ENCODE data around the gene CDC42EP5.
"Not testable (repeated sequence)": the region's sequence is repeated elsewhere in the genome, so short reads cannot be mapped to it uniquely, and the experiment has no call there.

CDC42EP5 gene

GRCh38 chr19:54448040-54448773 is 24.9 kb downstream of the CDC42EP5 start:
- peak; percentile 33 for DNase-seq (ENCODE audit: low read depth)

DNA sequence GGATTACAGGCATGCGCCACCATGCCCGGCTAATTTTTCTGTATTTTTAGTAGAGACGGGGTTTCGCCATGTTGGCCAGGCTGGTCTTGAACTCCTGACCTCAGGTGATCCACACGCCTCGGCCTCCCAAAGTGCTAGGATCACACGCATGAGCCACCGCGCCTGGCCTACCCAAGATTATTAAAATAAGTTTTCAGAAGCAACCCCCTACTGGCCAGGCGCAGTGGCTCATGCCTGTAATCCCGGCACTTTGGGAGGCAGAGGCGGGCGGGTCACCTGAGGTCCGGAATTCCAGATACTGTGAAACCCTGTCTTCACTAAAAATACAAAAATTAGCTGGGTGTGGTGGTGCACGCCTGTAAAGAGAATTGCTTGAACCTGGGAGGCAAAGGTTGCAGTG is 26.7 kb downstream of the CDC42EP5 start:
- not testable (repeated sequence) for DNase-seq (ENCODE audit: low read depth)

- no peak for DNase-seq (ENCODE audit: low read depth)
Measured at GRCh38 chr19:54444737-54445136, 28.4 kb downstream of the CDC42EP5 start.

DNA sequence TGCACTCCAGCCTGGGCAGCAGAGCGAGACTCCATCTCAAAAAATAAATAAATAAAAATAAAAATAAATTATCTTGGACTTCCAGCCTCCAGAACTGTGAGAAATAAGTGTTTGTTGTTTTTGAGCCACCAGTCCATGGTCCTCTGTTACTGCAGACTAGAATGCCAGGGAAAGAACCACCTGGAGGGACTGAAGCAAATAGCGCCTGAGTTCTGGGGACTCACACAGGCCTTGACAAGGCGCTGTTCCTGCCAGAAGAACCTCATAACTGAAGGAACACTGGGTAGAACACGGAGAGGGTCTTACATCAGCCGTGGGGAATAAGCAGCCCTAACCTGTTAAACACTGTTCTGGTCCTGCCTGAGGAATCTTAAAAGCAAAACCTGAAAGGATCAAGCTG is 32.5 kb downstream of the CDC42EP5 start:
- no peak for DNase-seq (ENCODE audit: low read depth)

- no peak for DNase-seq (ENCODE audit: low read depth)
Measured at GRCh38 chr19:54439174-54439851, 33.8 kb downstream of the CDC42EP5 start.

- no peak for DNase-seq (ENCODE audit: low read depth)
Measured at GRCh38 chr19:54436628-54437252, 36.4 kb downstream of the CDC42EP5 start.

DNA sequence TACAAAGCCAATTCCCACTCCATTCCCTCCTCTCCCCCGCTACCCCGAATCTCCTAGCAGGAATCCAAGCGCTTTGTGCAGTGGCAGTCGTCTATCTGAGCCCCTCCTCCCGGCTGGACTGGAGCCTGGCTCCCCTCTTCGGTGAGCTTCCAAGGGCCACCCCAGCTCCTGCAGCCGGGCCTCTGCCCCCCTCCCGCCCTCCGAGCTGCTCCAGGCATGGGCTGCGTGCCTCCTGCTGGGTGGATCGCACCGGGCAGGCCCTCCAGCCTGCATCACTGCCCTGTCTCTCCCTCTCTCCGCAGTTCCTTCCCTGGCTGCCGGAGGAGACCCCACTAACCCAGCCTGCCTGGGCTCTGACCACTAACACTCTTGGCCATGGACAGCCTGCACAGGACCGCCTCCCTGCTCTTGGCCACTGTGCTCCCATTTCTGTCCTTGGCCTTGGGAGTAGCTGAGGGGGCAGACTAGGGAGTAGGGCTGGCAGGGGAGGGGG is 37.0 kb downstream of the CDC42EP5 start:
- DNase-seq (ENCODE audit: low read depth), result no peak

DNA sequence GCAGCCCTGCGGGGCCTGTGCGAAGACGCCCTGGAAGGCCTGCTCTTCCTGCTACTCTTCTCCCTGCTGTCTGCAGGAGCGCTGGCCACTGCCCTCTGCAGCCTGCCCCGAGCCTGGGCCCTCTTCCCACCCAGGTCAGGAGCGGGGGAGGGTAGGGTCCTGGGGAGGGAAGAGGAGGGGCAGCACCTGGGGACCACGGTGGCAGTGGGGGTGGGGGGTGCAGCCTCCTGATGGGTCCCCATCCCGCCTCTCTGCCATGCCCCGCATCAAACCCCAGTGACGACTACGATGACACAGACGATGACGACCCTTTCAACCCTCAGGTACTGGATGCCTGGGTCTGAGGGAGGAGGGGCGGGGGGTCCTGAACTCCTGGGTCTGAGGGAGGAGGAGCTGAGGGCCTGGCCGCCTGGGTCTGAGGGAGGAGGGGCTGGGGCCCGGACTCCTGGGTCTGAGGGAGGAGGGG is 37.5 kb downstream of the CDC42EP5 start:
- DNase-seq (ENCODE audit: low read depth), result no peak

DNA sequence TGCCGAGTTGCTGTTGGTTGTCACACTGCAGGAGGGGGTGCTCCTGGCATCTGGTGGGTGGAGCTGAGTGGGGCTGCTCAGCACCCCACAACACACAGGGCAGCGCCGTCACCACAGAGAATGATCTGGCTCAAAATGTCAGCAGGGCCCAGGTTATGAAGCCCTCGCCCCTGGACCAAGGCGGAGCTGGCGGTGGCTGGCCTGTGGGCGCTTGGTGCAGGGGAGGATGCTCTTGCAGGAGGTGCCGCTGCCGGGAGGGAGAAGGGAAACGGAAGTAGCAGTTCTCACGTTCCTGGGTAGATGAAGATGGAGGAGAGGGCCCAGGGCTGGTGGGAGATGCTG is 38.3 kb downstream of the CDC42EP5 start:
- DNase-seq (ENCODE audit: low read depth), result no peak

GRCh38 chr19:54434112-54434872 is 38.8 kb downstream of the CDC42EP5 start:
- no peak for DNase-seq (ENCODE audit: low read depth)

DNA sequence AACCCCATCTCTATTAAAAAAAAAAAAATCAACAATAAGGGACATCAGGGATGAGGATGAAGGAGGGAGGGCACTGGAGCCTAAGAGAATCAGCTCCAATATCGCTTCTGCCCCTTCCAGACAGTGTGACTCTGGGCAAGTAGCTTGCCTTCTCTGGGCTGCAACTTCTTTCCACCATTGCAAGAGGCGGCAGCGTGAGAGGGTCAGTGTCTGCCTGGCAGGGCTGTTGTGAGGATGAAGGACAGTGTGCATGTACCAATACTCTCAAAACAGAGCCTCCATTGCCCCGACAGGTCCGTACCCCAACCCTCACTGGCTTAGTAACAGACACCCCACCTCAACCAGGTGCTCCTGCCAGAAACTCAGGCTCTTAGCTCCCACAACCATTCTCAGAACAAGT is 39.4 kb downstream of the CDC42EP5 start:
- DNase-seq (ENCODE audit: low read depth), result no peak

DNA sequence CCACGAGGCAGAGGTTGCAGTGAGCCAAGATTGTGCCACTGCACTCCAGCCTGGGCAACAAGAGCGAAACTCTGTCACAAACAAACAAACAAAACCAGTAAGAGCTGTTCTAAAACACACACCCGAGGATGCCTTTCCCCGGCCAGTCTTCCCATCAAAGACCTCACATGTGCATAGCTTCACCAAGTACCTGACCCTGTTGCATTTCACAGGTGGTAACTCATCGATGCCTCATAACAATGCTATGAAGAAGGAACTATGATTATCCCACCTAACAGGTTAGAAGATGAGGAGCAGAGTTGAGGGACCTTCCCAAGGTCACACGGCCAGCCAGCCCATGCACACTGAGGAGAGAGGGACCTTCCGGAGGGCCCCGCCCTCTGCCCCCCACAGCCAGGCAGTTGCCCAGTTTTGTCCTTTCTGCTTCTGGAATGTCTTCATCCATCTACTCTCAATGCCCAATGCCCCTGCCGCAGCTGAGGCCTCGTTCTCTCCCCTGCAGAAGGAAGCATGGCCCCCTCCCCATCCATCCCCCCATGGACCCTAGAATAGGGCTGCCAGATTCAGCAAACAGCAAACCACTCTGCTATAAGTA is 40.9 kb downstream of the CDC42EP5 start:
- no peak for DNase-seq (ENCODE audit: low read depth)

- no peak for DNase-seq (ENCODE audit: low read depth)
Measured at GRCh38 chr19:54431255-54431838, 41.7 kb downstream of the CDC42EP5 start.

GRCh38 chr19:54430306-54431254 is 42.5 kb downstream of the CDC42EP5 start:
- DNase-seq (ENCODE audit: low read depth), result peak; percentile 42

DNA sequence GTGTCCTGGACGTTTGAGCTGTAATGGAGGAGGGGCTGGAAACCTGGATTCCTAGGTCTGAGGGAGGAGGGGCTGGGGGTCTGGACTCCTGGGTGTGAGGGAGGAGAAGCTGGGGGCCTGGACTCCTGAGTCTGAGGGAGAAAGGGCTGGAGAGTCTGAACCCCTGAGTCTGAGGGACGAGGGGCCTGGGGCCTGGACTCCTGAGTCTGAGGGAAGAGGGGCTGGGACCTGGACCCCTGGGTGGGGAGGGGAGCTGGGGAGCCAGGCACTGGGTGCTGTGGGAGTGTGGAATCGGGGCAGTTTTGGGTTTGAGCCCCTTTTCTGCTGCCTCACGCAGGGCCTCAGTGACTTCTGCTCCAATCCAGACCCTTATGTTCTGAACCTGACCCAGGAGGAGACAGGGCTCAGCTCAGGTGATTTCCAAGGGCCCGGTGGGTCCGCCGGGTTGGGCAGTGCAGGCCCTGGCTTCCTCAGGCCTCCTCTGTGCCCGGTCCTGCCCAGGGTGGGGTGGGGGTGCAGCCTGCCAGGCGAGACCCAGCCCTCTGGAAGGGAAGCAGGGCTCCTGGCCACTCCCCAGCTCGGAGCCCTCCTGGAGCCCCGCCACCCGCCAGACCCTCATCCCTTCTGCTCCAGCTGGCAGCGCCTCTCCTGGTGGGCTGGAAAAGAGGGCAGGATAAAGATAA is 43.4 kb downstream of the CDC42EP5 start:
- no peak for DNase-seq (ENCODE audit: low read depth)

- DNase-seq (ENCODE audit: low read depth), result no peak
Measured at GRCh38 chr19:54429176-54429495, 44.0 kb downstream of the CDC42EP5 start.

- no peak for DNase-seq (ENCODE audit: low read depth)
Measured at GRCh38 chr19:54428323-54429175, 44.5 kb downstream of the CDC42EP5 start.

DNA sequence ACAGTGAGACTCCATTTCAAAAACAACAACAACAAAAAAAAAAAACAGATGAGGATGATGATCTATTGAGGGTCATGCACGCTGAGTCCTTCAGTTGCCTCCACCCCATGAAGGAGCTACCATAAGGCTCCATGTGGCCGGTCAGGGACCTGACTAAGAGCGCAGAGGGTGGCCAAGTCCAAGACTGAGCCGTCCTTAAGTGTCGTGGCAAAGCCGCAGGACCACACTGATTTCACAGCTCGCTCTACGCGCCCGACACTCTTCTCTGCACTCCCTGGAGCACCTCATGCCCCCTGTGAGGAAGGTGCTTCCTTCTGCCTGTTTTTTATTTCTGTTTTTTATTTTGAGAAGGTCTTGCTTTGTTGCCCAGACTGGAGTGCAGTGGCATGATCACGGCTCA is 45.5 kb downstream of the CDC42EP5 start:
- DNase-seq (ENCODE audit: low read depth), result no peak

All from stimulated activated CD8-positive, alpha-beta memory T cell treated with anti-CD3 and anti-CD28 coated beads, Interleukin-15, amount 100 ng/mL, for 24 hours (primary cell).